ENCODE results near the gene INPP5A. TPM values are rescaled to one million over a fixed set of nuclear protein-coding genes. Genes with fewer than 3 reads are reported as not detected.

The INPP5A gene
- total and polyA plus RNA-seq, 9 of the 15 experiments (the other 6 are each of a cell fraction or from before 2014, with no cell fraction given): 0.66 to 11.6 (median 7.7) TPM

- peak; percentile 32 for TF ChIP-seq CCNT2 (IDR thresholded peaks at IDR 0.05; ENCODE audit: borderline replicate concordance, extremely low read depth, insufficient read length, low read depth, low read length)
- TF ChIP-seq CXXC5 (CRISPR knock-in tag; IDR thresholded peaks at IDR 0.05): peak; percentile 55
- TF ChIP-seq, protein P1, sequence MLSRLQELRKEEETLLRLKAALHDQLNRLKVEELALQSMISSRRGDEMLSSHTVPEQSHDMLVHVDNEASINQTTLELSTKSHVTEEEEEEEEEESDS (CRISPR knock-in tag; IDR thresholded peaks at IDR 0.05): no peak
- TF ChIP-seq LEF1 (IDR thresholded peaks at IDR 0.05): peak; percentile 27; the same call in 1 of the 2 replicates
- TF ChIP-seq ZFP36 (IDR thresholded peaks at IDR 0.05; ENCODE audit: low read depth, low read length, partially characterized antibody): peak; percentile 94
- no peak for TF ChIP-seq RBM14 (IDR thresholded peaks at IDR 0.05; ENCODE audit: borderline replicate concordance, insufficient read depth, low read depth, low read length)
- peak; percentile 18; the same call in 1 of the 2 replicates for TF ChIP-seq RNF2 (IDR thresholded peaks at IDR 0.05)
- TF ChIP-seq CREB5 (CRISPR knock-in tag; IDR thresholded peaks at IDR 0.05): no peak
- TF ChIP-seq SMARCE1 (IDR thresholded peaks at IDR 0.05): 0 out of 2 replicates have a peak, but pooled peaks have one; percentile 26
- TF ChIP-seq NR2C2 (CRISPR knock-in tag; IDR thresholded peaks at IDR 0.05): no peak
- TF ChIP-seq NR2C2 (tag; IDR thresholded peaks at IDR 0.05): peak; percentile 12; the same call in 1 of the 2 replicates
- peak in 1 of 2 experiments; percentile 11; a peak in 1 of 4 replicates for TF ChIP-seq HDAC1 (IDR thresholded peaks at IDR 0.05)
- 0 out of 4 replicates have a peak, but pooled peaks of 1 of the 2 experiments have one; percentile 39 for TF ChIP-seq KDM1A (IDR thresholded peaks at IDR 0.05)
- no peak for TF ChIP-seq RUNX1 (IDR thresholded peaks at IDR 0.05; ENCODE audit: low read depth)
- peak; percentile 82 to 84 for TF ChIP-seq NRF1 (conservative IDR thresholded peaks at IDR 0.05 in 1 of 2, IDR thresholded peaks at IDR 0.05 in 1 of 2)
- peak; percentile 30; the same call in 1 of the 2 replicates for TF ChIP-seq CBFA2T3 (IDR thresholded peaks at IDR 0.05)
- 0 out of 2 replicates have a peak, but pooled peaks have one; percentile 30 for TF ChIP-seq KLF16 (IDR thresholded peaks at IDR 0.05)
- peak; percentile 14; the same call in 1 of the 2 replicates for TF ChIP-seq MBD2 (IDR thresholded peaks at IDR 0.05; ENCODE audit: borderline replicate concordance, low read depth)
- TF ChIP-seq, protein P2, sequence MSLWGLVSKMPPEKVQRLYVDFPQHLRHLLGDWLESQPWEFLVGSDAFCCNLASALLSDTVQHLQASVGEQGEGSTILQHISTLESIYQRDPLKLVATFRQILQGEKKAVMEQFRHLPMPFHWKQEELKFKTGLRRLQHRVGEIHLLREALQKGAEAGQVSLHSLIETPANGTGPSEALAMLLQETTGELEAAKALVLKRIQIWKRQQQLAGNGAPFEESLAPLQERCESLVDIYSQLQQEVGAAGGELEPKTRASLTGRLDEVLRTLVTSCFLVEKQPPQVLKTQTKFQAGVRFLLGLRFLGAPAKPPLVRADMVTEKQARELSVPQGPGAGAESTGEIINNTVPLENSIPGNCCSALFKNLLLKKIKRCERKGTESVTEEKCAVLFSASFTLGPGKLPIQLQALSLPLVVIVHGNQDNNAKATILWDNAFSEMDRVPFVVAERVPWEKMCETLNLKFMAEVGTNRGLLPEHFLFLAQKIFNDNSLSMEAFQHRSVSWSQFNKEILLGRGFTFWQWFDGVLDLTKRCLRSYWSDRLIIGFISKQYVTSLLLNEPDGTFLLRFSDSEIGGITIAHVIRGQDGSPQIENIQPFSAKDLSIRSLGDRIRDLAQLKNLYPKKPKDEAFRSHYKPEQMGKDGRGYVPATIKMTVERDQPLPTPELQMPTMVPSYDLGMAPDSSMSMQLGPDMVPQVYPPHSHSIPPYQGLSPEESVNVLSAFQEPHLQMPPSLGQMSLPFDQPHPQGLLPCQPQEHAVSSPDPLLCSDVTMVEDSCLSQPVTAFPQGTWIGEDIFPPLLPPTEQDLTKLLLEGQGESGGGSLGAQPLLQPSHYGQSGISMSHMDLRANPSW (CRISPR knock-in tag; IDR thresholded peaks at IDR 0.05): no peak
- peak; percentile 20; the same call in 1 of the 2 replicates for TF ChIP-seq HDAC2 (IDR thresholded peaks at IDR 0.05)
- TF ChIP-seq SLC30A9 (CRISPR knock-in tag; IDR thresholded peaks at IDR 0.05): no peak
- 0 out of 4 replicates have a peak, but pooled peaks of 1 of the 2 experiments have one; percentile 43 for TF ChIP-seq NONO (IDR thresholded peaks at IDR 0.05; ENCODE audit: low read depth in 2 of 2, low read length in 1 of 2)
- no peak for TF ChIP-seq ZNF12 (CRISPR knock-in tag; IDR thresholded peaks at IDR 0.05)
- peak; percentile 98 for TF ChIP-seq MEF2A (IDR thresholded peaks at IDR 0.05; ENCODE audit: control insufficient read depth, low read depth, low read length)
- peak; percentile 13; the same call in 1 of the 2 replicates for TF ChIP-seq NFIC (IDR thresholded peaks at IDR 0.05)
Observed at GRCh38 chr10:132516771-132517725, 20.5 kb upstream of the INPP5A start (continued).

All from K562 (cell line).